ENCODE results near the gene PCNT.

The PCNT gene

DNA sequence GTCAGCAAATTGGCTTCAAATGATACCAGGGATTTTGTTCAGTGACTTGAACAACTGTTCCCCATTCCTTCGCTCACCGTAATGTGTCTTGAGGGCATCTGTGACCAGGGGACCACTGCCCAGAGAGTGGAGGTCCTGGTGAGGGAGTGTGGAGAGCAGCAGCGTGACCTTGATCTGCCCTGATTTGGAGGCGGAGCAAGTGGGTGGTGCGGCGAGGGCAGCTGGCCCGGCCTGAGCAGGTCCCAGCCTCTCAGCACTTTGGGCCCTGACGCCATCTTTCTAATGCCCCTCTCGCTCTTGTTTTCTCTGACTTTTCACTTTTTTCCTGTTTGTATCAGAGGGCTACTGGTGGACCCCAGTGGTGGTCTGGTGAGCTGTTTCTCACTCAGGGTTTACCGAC lies 165.8 kb downstream of the PCNT start:
- Histone ChIP-seq H3K4me3 (replicated peaks; ENCODE audit: insufficient read depth, low read length) (no peak overlapping the region), H3K27me3 (ENCODE audit: insufficient read depth, poor library complexity, severe bottlenecking) (no peaks in the 10 kb centered on the region), H3K27ac (replicated peaks) (no peak overlapping the region)
- no peak for TF ChIP-seq GABPA (IDR thresholded peaks at IDR 0.05; ENCODE audit: low read depth)
- no peak for DNase-seq (ENCODE audit: low read depth in 1 of 2, low spot score in 1 of 2)

DNA sequence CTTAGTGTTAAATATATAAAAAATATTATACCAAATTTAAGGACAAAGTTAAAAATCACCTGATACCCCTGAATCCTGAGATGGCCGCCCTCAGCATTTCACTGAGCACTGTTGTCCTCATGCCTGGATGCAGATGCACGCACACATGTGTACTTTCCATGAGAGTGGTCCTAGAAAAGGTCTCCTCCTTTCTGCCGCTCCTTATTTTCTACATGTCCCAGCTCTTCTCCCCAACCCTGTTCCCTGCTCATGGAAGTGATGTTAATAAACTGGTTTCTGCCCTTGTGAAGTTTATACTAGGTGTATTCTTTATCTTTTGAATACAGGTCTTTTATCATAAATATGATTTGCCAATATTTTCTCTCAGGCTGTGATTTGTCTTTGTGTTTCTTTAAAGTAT lies 167.6 kb downstream of the PCNT start:
- TF ChIP-seq GABPA (IDR thresholded peaks at IDR 0.05; ENCODE audit: low read depth) (no peak), POLR2AphosphoS5 (IDR thresholded peaks at IDR 0.05; ENCODE audit: low read depth) (no peak), SPI1 (IDR thresholded peaks at IDR 0.05; ENCODE audit: borderline replicate concordance, low read depth) (no peak)
- TF ChIP-seq, protein P1, sequence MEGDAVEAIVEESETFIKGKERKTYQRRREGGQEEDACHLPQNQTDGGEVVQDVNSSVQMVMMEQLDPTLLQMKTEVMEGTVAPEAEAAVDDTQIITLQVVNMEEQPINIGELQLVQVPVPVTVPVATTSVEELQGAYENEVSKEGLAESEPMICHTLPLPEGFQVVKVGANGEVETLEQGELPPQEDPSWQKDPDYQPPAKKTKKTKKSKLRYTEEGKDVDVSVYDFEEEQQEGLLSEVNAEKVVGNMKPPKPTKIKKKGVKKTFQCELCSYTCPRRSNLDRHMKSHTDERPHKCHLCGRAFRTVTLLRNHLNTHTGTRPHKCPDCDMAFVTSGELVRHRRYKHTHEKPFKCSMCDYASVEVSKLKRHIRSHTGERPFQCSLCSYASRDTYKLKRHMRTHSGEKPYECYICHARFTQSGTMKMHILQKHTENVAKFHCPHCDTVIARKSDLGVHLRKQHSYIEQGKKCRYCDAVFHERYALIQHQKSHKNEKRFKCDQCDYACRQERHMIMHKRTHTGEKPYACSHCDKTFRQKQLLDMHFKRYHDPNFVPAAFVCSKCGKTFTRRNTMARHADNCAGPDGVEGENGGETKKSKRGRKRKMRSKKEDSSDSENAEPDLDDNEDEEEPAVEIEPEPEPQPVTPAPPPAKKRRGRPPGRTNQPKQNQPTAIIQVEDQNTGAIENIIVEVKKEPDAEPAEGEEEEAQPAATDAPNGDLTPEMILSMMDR (IDR thresholded peaks at IDR 0.05; ENCODE audit: insufficient read depth, low read length), result no peak
- TF ChIP-seq, protein P2, sequence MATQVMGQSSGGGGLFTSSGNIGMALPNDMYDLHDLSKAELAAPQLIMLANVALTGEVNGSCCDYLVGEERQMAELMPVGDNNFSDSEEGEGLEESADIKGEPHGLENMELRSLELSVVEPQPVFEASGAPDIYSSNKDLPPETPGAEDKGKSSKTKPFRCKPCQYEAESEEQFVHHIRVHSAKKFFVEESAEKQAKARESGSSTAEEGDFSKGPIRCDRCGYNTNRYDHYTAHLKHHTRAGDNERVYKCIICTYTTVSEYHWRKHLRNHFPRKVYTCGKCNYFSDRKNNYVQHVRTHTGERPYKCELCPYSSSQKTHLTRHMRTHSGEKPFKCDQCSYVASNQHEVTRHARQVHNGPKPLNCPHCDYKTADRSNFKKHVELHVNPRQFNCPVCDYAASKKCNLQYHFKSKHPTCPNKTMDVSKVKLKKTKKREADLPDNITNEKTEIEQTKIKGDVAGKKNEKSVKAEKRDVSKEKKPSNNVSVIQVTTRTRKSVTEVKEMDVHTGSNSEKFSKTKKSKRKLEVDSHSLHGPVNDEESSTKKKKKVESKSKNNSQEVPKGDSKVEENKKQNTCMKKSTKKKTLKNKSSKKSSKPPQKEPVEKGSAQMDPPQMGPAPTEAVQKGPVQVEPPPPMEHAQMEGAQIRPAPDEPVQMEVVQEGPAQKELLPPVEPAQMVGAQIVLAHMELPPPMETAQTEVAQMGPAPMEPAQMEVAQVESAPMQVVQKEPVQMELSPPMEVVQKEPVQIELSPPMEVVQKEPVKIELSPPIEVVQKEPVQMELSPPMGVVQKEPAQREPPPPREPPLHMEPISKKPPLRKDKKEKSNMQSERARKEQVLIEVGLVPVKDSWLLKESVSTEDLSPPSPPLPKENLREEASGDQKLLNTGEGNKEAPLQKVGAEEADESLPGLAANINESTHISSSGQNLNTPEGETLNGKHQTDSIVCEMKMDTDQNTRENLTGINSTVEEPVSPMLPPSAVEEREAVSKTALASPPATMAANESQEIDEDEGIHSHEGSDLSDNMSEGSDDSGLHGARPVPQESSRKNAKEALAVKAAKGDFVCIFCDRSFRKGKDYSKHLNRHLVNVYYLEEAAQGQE (IDR thresholded peaks at IDR 0.05; ENCODE audit: insufficient replicate concordance, low read depth), result no peak
- Histone ChIP-seq H3K27me3 (ENCODE audit: insufficient read depth, poor library complexity, severe bottlenecking) (no peaks in the 10 kb centered on the region), H3K27ac (replicated peaks) (no peak overlapping the region), H3K4me3 (replicated peaks; ENCODE audit: insufficient read depth, low read length) (no peak overlapping the region)
- DNase-seq (ENCODE audit: low read depth in 1 of 2, low spot score in 1 of 2), result no peak

DNA sequence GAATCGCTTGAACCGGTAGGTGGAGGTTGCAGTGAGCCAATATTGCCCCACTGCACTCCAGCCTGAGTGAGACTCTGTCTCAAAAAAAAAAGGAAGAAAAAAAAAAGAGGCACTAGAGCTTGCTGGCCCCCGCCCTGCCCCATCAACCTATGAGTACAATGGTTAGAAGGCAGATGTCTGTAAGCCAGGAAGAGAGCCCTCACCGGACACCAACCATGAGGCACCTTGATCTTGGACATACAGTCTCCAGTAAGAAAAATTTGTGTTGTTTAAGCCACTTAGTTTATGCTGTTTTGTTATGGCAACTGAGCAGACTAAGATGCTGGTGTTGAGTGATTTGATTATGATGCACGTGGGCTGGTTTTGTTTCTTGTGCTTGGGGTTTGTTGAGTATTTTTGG lies 168.9 kb downstream of the PCNT start:
- TF ChIP-seq POLR2AphosphoS5 (IDR thresholded peaks at IDR 0.05; ENCODE audit: low read depth) (no peak), GABPA (IDR thresholded peaks at IDR 0.05; ENCODE audit: low read depth) (no peak)
- TF ChIP-seq, protein P2 (IDR thresholded peaks at IDR 0.05; ENCODE audit: insufficient replicate concordance, low read depth), result no peak
- DNase-seq (ENCODE audit: low read depth in 1 of 2, low spot score in 1 of 2), result no peak
- H3K27ac ChIP-seq (replicated peaks), result no peak overlapping the region
- H3K4me3 ChIP-seq (replicated peaks; ENCODE audit: insufficient read depth, low read length), result no peak overlapping the region
- H3K27me3 ChIP-seq (ENCODE audit: insufficient read depth, poor library complexity, severe bottlenecking), result no peaks in the 10 kb centered on the region

DNA sequence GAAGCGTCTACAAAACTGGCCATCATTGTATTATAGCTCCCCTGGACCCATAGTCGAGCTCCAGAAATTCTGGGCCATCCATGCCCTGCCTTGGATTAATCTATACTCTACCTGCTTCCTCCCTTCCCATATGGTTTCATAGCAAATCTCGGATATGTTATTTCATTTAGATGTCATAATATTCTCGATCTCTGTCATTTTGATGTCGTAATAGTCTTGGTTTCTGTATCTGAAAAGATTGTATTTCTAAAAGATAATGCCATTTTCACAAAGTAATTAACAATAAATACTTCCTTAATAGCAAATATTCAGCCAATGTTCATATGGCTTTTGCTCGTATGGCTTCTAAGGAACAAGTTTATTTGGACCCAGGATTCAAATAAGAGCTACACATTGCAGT lies 169.9 kb downstream of the PCNT start:
- Histone ChIP-seq H3K27ac (replicated peaks) (no peak overlapping the region), H3K4me3 (replicated peaks; ENCODE audit: insufficient read depth, low read length) (no peak overlapping the region), H3K27me3 (ENCODE audit: insufficient read depth, poor library complexity, severe bottlenecking) (no peaks in the 10 kb centered on the region)
- TF ChIP-seq POLR2AphosphoS5 (IDR thresholded peaks at IDR 0.05; ENCODE audit: low read depth), result no peak
- no peak for TF ChIP-seq SPI1 (IDR thresholded peaks at IDR 0.05; ENCODE audit: borderline replicate concordance, low read depth)
- TF ChIP-seq, protein P1 (IDR thresholded peaks at IDR 0.05; ENCODE audit: insufficient read depth, low read length), result no peak
- TF ChIP-seq, protein P2 (IDR thresholded peaks at IDR 0.05; ENCODE audit: insufficient replicate concordance, low read depth), result no peak
- no peak for TF ChIP-seq GABPA (IDR thresholded peaks at IDR 0.05; ENCODE audit: low read depth)
- DNase-seq (ENCODE audit: low read depth in 1 of 2, low spot score in 1 of 2), result no peak
